Upper lobe of left lung (tissue), 6 donors: ENCODE data around the gene ASPDH. TPM values are rescaled to one million over a fixed set of nuclear protein-coding genes. Genes with fewer than 3 reads are reported as not detected.

Experiments used
- ATAC-seq, 2 donors: fragments of 200-7000 bp; cut with Tn5 transposase; one replicate each; pipeline ENCODE4 v1.9.1; 2022; ENCODE audit warnings: mild to moderate bottlenecking in 2 of 2, moderate library complexity in 2 of 2; ENCODE audit not compliant: low FRiP score in 2 of 2
- DNase-seq, 2 donors: peaks; one replicate each; pipeline ENCODE4 v3.0.0-alpha.2; 2019 to 2020
- H3K27ac ChIP-seq, 4 donors: fragments of 200-600 bp; sonication (generic); one replicate each; pipeline ENCODE4 v1.5.1; 2016 to 2019
- H3K27me3 ChIP-seq, 4 donors: fragments of 200-600 bp; sonication (generic); one replicate each; pipeline ENCODE4 v1.5.1; 2017 to 2019
- H3K36me3 ChIP-seq, 4 donors: fragments of 200-600 bp; sonication (generic); one replicate each; pipeline ENCODE4 v1.5.1; 2016 to 2019
- H3K4me1 ChIP-seq, 4 donors: fragments of 200-600 bp; sonication (generic); one replicate each; pipeline ENCODE4 v1.5.1; 2018 to 2019
- H3K4me3 ChIP-seq, 4 donors: fragments of 200-600 bp; sonication (generic); one replicate each; pipeline ENCODE4 v1.5.1; 2017 to 2019; ENCODE audit warnings: mild to moderate bottlenecking in 2 of 4, moderate library complexity in 1 of 4
- H3K9me3 ChIP-seq, 4 donors: fragments of 200-600 bp; sonication (generic); one replicate each; pipeline ENCODE4 v1.5.1; 2018 to 2019
- CTCF ChIP-seq, 6 experiments: fragments of 450-650 bp in 4 of 6; fragments of 200-600 bp in 2 of 6; sonication (generic) in 2 of 6; IDR thresholded peaks; one replicate each; pipeline ENCODE4 v1.5.1; 2016 to 2019; ENCODE audit warnings: antibody characterized with exemption in 6 of 6
- EP300 ChIP-seq, 4 donors: sonication (generic); formaldehyde crosslinking; IDR thresholded peaks; one replicate each; pipeline ENCODE4 v1.5.1; 2017; ENCODE audit warnings: antibody characterized with exemption in 4 of 4, control low read depth in 2 of 4
- POLR2A ChIP-seq, 4 donors: fragments of 450-650 bp; IDR thresholded peaks; one replicate each; pipeline ENCODE4 v1.5.1; 2016 to 2017; ENCODE audit warnings: antibody characterized with exemption in 4 of 4, mild to moderate bottlenecking in 2 of 4
- POLR2AphosphoS5 ChIP-seq, 2 donors: sonication (generic); formaldehyde crosslinking; IDR thresholded peaks; one replicate each; pipeline ENCODE4 v1.5.1; 2017; ENCODE audit warnings: antibody characterized with exemption in 2 of 2
- WGBS, 2 donors: methylation state at CpG; one replicate each; pipeline ENCODE4 v1.1.5; 2017 to 2018; 5-methylcytosine and 5-hydroxymethylcytosine counted together
- total RNA-seq, 6 donors: library from RNA; depleted of rRNA in 4 of 6; stranded (reverse); fragments of >200 nt in 4 of 6; gene quantifications; one replicate each; pipeline versions ENCODE4 v1.1.0 to v1.2.1, GENCODE V29; 2016 to 2021
- donor health status: DM: no; HTN: no; CAD: no; lungs with moderate emphysema.
- donor health status: DM: no; HTN: yes; CAD: no; lungs with severe emphysema.

ASPDH gene
- total RNA-seq, 6 donors from 2014 or later, result not detected

GRCh38 chr19:50555033-50555432, 41.3 kb upstream of the ASPDH start:
- Histone ChIP-seq H3K4me1 (peaks cover 9 to 14% (median 13%) of the 10 kb centered on the region in 4 donors), H3K9me3 (no peaks in the 10 kb centered on the region), H3K36me3 (no peaks in the 10 kb centered on the region), H3K27me3 (peaks cover 0 to 28% (median 9%) of the 10 kb centered on the region in 4 donors), H3K27ac (no peak overlapping the region), H3K4me3 (no peak overlapping the region)
- DNase-seq (no peak), ATAC-seq (no peak)
- no peak for TF ChIP-seq CTCF (IDR thresholded peaks at IDR 0.05)
- no peak for TF ChIP-seq POLR2A (IDR thresholded peaks at IDR 0.05)
- no peak for TF ChIP-seq POLR2AphosphoS5 (IDR thresholded peaks at IDR 0.05)
- TF ChIP-seq EP300 (IDR thresholded peaks at IDR 0.05), result no peak
- 69% methylated on average over 9 of the region's 12 CpGs; no CpG with 5 or more reads in 1 of the 2 donors for WGBS, 2 donors

DNA sequence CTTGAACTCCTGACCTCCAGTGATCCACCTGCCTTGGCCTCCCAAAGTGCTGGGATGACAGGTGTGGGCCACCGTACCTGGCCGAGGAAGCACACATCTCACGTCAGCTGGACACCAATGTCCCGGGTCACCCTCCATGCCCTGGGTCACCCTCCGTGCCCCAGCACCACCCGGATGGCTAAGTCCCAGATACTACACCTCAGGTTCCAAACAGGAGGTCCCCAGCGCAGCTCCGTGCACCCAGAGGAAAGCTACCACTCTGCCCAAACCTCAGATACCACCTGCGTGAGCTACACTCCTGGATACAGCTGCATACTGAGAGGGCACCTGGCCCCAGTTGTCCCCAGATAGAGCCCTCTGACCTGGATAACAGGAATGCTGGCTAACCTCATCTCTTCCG, 40.5 kb upstream of the ASPDH start:
- no peak for TF ChIP-seq CTCF (IDR thresholded peaks at IDR 0.05)
- TF ChIP-seq POLR2AphosphoS5 (IDR thresholded peaks at IDR 0.05), result no peak
- TF ChIP-seq POLR2A (IDR thresholded peaks at IDR 0.05), result no peak
- TF ChIP-seq EP300 (IDR thresholded peaks at IDR 0.05), result no peak
- 83% methylated on average over 10 of the region's 10 CpGs; no CpG with 5 or more reads in 1 of the 2 donors for WGBS, 2 donors
- H3K27me3 ChIP-seq, result peaks cover 0 to 28% (median 9%) of the 10 kb centered on the region in 4 donors
- H3K36me3 ChIP-seq, result no peaks in the 10 kb centered on the region
- no peak overlapping the region for H3K27ac ChIP-seq
- H3K9me3 ChIP-seq, result no peaks in the 10 kb centered on the region
- DNase-seq, result no peak
- no peak overlapping the region for H3K4me3 ChIP-seq
- peaks cover 9 to 14% (median 13%) of the 10 kb centered on the region in 4 donors for H3K4me1 ChIP-seq
- ATAC-seq, result no peak

DNA sequence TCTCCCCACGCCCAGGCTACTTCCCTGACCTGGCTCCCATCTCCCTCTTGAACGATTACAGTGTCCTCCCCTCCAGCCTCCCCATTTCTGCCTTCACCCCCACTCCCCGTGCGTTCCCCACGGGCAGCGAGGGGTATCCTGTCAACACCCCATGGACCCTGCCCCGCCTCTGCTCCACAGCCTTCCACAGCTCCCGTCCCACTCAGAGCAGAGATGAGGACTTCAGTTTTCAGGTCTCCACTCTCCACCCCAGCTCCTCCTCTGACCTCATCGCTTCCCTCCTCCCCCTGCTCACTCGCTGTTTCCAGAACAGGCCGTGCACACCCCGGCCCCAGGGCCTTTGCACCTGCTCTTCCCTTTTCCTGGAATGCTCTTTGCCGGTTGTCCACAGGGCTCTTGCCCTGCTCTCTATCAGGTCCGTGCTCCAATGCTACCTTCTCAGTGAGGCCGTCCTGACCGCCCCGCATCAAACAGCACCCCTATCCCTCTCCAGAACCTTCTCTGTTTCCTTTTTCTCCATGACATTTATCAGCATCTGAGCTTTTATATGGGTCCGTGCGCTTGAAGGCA, 39.5 kb upstream of the ASPDH start:
- Histone ChIP-seq H3K4me3 (no peak overlapping the region), H3K27ac (no peak overlapping the region)
- WGBS, 2 donors, result 74 to 77% methylated on average over 19 of the region's 19 CpGs

GRCh38 chr19:50552540-50552939, 38.8 kb upstream of the ASPDH start:
- no peak for TF ChIP-seq POLR2AphosphoS5 (IDR thresholded peaks at IDR 0.05)
- TF ChIP-seq EP300 (IDR thresholded peaks at IDR 0.05), result no peak
- TF ChIP-seq CTCF (IDR thresholded peaks at IDR 0.05), result no peak
- no peak for TF ChIP-seq POLR2A (IDR thresholded peaks at IDR 0.05)
- DNase-seq (no peak), ATAC-seq (no peak)
- Histone ChIP-seq H3K9me3 (no peaks in the 10 kb centered on the region), H3K27ac (no peak overlapping the region), H3K4me3 (no peak overlapping the region), H3K36me3 (no peaks in the 10 kb centered on the region), H3K27me3 (peaks cover 0 to 27% (median 9%) of the 10 kb centered on the region in 4 donors), H3K4me1 (peaks cover 13 to 24% (median 15%) of the 10 kb centered on the region in 4 donors)
- 76 to 77% methylated on average over 15 of the region's 15 CpGs for WGBS, 2 donors

More for the DNA sequence above, 39.5 kb upstream of the ASPDH start:
- TF ChIP-seq CTCF (IDR thresholded peaks at IDR 0.05) (no peak), POLR2A (IDR thresholded peaks at IDR 0.05) (no peak), POLR2AphosphoS5 (IDR thresholded peaks at IDR 0.05) (no peak), EP300 (IDR thresholded peaks at IDR 0.05) (no peak)
- Histone ChIP-seq H3K4me1 (peaks cover 9 to 18% (median 13%) of the 10 kb centered on the region in 4 donors), H3K36me3 (no peaks in the 10 kb centered on the region), H3K27me3 (peaks cover 0 to 28% (median 9%) of the 10 kb centered on the region in 4 donors), H3K9me3 (no peaks in the 10 kb centered on the region)
- DNase-seq (no peak), ATAC-seq (no peak)

DNA sequence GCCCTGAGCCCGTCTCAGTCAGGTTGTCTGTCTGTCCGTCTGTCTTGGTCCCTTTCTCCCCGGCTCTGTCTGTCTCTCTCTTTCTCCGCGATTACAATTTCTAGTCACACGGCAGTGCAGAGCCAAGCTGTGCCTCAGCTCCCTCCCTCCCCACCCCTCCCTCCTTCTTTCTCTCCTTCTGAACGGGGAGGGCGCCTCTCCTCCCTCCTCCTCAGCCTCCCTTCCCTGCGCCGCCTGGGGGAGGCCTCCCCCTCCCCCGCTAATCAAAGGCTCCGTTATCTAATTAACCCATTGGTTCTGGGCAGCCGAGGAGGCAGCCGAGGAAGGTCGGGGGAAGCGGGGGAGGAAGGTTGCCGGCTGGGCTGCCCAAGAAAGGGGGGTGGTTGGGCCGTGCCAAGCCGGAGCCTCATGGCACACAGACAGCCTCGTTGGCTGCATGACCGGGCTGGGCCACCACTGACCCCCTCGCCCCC, 38.0 kb upstream of the ASPDH start:
- DNase-seq (no peak), ATAC-seq (no peak)
- TF ChIP-seq CTCF (IDR thresholded peaks at IDR 0.05), result no peak
- no peak for TF ChIP-seq POLR2A (IDR thresholded peaks at IDR 0.05)
- no peak for TF ChIP-seq EP300 (IDR thresholded peaks at IDR 0.05)
- TF ChIP-seq POLR2AphosphoS5 (IDR thresholded peaks at IDR 0.05), result no peak
- Histone ChIP-seq H3K27me3 (peaks cover 0 to 19% (median 5%) of the 10 kb centered on the region in 4 donors), H3K36me3 (no peaks in the 10 kb centered on the region), H3K4me3 (peak overlapping the region in 3 of 4 donors; percentile 8 to 37 (median 34)), H3K4me1 (peaks cover 10 to 26% (median 14%) of the 10 kb centered on the region in 4 donors), H3K27ac (peak overlapping the region in 2 of 4 donors; percentile 23 to 39), H3K9me3 (no peaks in the 10 kb centered on the region)
- WGBS, 2 donors, result 1 to 2% methylated on average over 15 to 22 of the region's 22 CpGs
